Transverse colon (tissue), 4 donors: Measurements from ENCODE around the gene NEK10.

Experiments
- CTCF ChIP-seq, 5 experiments: fragments of 200-600 bp in 3 of 5; fragments of 450-650 bp in 2 of 5; sonication (generic) in 3 of 5; IDR thresholded peaks; 1 replicate in 2 of 5; 2 replicates in 3 of 5; pipeline ENCODE4 v1.5.1; 2016 to 2017; ENCODE audit warnings: antibody characterized with exemption in 5 of 5, inconsistent platforms in 3 of 5, mild to moderate bottlenecking in 2 of 5, moderate library complexity in 1 of 5
- POLR2AphosphoS5 ChIP-seq, 3 donors: sonication (generic); formaldehyde crosslinking; IDR thresholded peaks; one replicate each; pipeline ENCODE4 v1.6.1; 2016; ENCODE audit warnings: antibody characterized with exemption in 3 of 3

- TF ChIP-seq CTCF (IDR thresholded peaks at IDR 0.05) (no peak), POLR2AphosphoS5 (IDR thresholded peaks at IDR 0.05) (no peak)
Observed at GRCh38 chr3:27342267-27342666, 26.9 kb downstream of the NEK10 start.
